K562 (cell line): ENCODE data around the gene POLD3. TPM values are rescaled to one million over a fixed set of nuclear protein-coding genes. Genes with fewer than 3 reads are reported as not detected.

Experiments used
- ATAC-seq: fragments of 200-7000 bp; cut with Tn5 transposase; 3 replicates; pipeline ENCODE4 v1.9.1; 2020; ENCODE audit warnings: moderate library complexity
- BruUV-seq: library from RNA; stranded (reverse); fragments of 400-500 nt; replicated peaks from 2 replicates; lab custom pipeline; 2021; lab: Mats Ljungman, UMichigan
- CTCF ChIA-PET: fragments of 300-600 bp; formaldehyde crosslinking; extraction: SDS; loops from one replicate; lab custom pipeline; 2021; ENCODE audit warnings: low intra/inter-chr PET ratio; lab: Yijun Ruan, JAX
- POLR2A ChIA-PET: fragments of 300-600, 350-650 bp; sonication (Branson Sonifier 250); formaldehyde crosslinking; extraction: SDS; loops from one replicate; lab custom pipeline; 2021; ENCODE audit warnings: antibody characterized with exemption, inconsistent platforms; lab: Yijun Ruan, JAX
- DNase-seq, 4 experiments: peaks; one replicate each; pipeline versions ENCODE4 v3.0.0 to v3.0.0-alpha.2; 2011 to 2018; ENCODE audit warnings: low spot score in 3 of 4, mixed read lengths in 3 of 4; ENCODE audit errors: extremely low read depth in 1 of 4
- FAIRE-seq: peaks from 2 replicates; lab custom pipeline; 2011; peaks lifted over from hg19 to GRCh38; lab: Jason Lieb, UNC
- H2AFZ ChIP-seq: 2 replicates; pipeline ENCODE4 v1.6.0; 2011; ENCODE audit warnings: low read depth, low read length, control low read depth, inconsistent platforms
- H3K27ac ChIP-seq: fragments of 200-600 bp; 3 replicates; pipeline ENCODE4 v1.8.0; 2011; ENCODE audit warnings: low read depth, mild to moderate bottlenecking, control low read depth, inconsistent platforms, low read length, moderate library complexity, mixed read lengths; ENCODE audit errors: extremely low read depth
- H3K27me3 ChIP-seq, 2 experiments: fragments of 300-600 bp in 1 of 2; 2 replicates in 1 of 2; 3 replicates in 1 of 2; pipeline versions ENCODE4 v1.6.0 to v1.8.0; 2011; ENCODE audit warnings: inconsistent platforms in 2 of 2, low read length in 2 of 2, mild to moderate bottlenecking in 1 of 2, mixed read lengths in 1 of 2, moderate library complexity in 1 of 2; ENCODE audit not compliant: control insufficient read depth in 2 of 2, insufficient read depth in 2 of 2
- H3K36me3 ChIP-seq: fragments of 300-600 bp; 3 replicates; pipeline ENCODE4 v1.8.0; 2011; ENCODE audit warnings: mild to moderate bottlenecking, low read length, inconsistent platforms; ENCODE audit not compliant: control insufficient read depth, insufficient read depth
- H3K4me1 ChIP-seq, 2 experiments: fragments of 200-600 bp in 1 of 2; replicated peaks in 1 of 2; 2 replicates in 1 of 2; 3 replicates in 1 of 2; pipeline versions ENCODE4 v1.5.1 to v1.8.0; 2011; ENCODE audit warnings: inconsistent platforms in 2 of 2, low read length in 2 of 2, mild to moderate bottlenecking in 1 of 2, mixed read lengths in 1 of 2, moderate library complexity in 1 of 2; ENCODE audit not compliant: control insufficient read depth in 2 of 2, insufficient read depth in 2 of 2
- H3K4me2 ChIP-seq: 2 replicates; pipeline ENCODE4 v1.6.1; 2011; ENCODE audit warnings: low read length, control low read depth, inconsistent platforms, mixed read lengths; ENCODE audit not compliant: insufficient read depth
- H3K4me3 ChIP-seq: fragments of 200-600 bp; sonication (generic), shearing (Covaris generic); 2 replicates; pipeline ENCODE4 v1.5.1; 2016; ENCODE audit warnings: control low read depth, inconsistent platforms
- H3K79me2 ChIP-seq: fragments of 200-600 bp; 3 replicates; pipeline ENCODE4 v1.8.0; 2011; ENCODE audit warnings: low read length, inconsistent platforms; ENCODE audit not compliant: control insufficient read depth, insufficient read depth
- H3K9ac ChIP-seq, 2 experiments: 2 replicates each; pipeline versions ENCODE4 v1.6.0 to v1.6.1; 2011; ENCODE audit warnings: low read depth in 2 of 2, low read length in 2 of 2, control low read depth in 1 of 2, inconsistent platforms in 1 of 2, mild to moderate bottlenecking in 1 of 2, mixed read lengths in 1 of 2; ENCODE audit not compliant: insufficient read depth in 1 of 2
- H3K9me1 ChIP-seq: one replicate; pipeline ENCODE4 v1.6.0; 2011; ENCODE audit warnings: inconsistent platforms, mild to moderate bottlenecking, low read length, moderate library complexity; ENCODE audit not compliant: control insufficient read depth, insufficient read depth
- H3K9me3 ChIP-seq: replicated peaks from 2 replicates; pipeline ENCODE4 v1.5.1; 2011; ENCODE audit warnings: low read depth, low read length, inconsistent platforms; ENCODE audit not compliant: control insufficient read depth, insufficient read depth
- H4K20me1 ChIP-seq: replicated peaks from 2 replicates; pipeline ENCODE4 v1.6.1; 2011; ENCODE audit warnings: low read length, inconsistent platforms, mixed read lengths; ENCODE audit not compliant: control insufficient read depth, insufficient read depth
- HES1 ChIP-seq: fragments of 450-650 bp; IDR thresholded peaks from 2 replicates; pipeline ENCODE4 v1.6.1; 2016; ENCODE audit warnings: low read depth, mild to moderate bottlenecking, moderate library complexity
- HMGN3 ChIP-seq: IDR thresholded peaks from 2 replicates; pipeline ENCODE4 v1.6.1; 2011; ENCODE audit warnings: borderline replicate concordance, low read depth, mild to moderate bottlenecking, mixed read lengths, low read length; ENCODE audit not compliant: insufficient read length; ENCODE audit errors: extremely low read depth
- NFE2 ChIP-seq: IDR thresholded peaks from 2 replicates; pipeline ENCODE4 v1.6.1; 2014; ENCODE audit warnings: antibody characterized with exemption, low read depth
- TCF7 ChIP-seq: sonication (generic); IDR thresholded peaks from 2 replicates; pipeline ENCODE4 v1.6.1; 2016; ENCODE audit warnings: antibody characterized with exemption, borderline replicate concordance
- ZNF449 ChIP-seq: fragments of 250-450 bp; sonication (Bioruptor Pico); IDR thresholded peaks from 2 replicates; pipeline ENCODE4 v1.8.0; 2022; ENCODE audit warnings: moderate library complexity, mild to moderate bottlenecking, inconsistent platforms
- WGBS: fragments of 100-300 bp; shearing (Covaris generic); methylation state at CpG from one replicate; pipeline ENCODE4 v1.1.6; 2016; ENCODE audit warnings: low coverage, mixed read lengths; ENCODE audit not compliant: insufficient coverage; ENCODE audit errors: missing lambda C conversion rate; 5-methylcytosine and 5-hydroxymethylcytosine counted together
- in situ Hi-C: fragments of 300-500 bp; cut with MboI; formaldehyde crosslinking; loops from 4 replicates; pipeline ENCODE4 v1.15.0; 2018; ENCODE audit warnings: inconsistent platforms, mixed read lengths
- intact Hi-C: fragments of 100-400 bp; cut with micrococcal nuclease; formaldehyde crosslinking; loops from 2 replicates; pipeline ENCODE4 v1.14.2; 2022
- polyA plus RNA-seq, 8 experiments: library from polyadenylated mRNA; depleted of rRNA in 4 of 8; stranded (reverse) in 5 of 8; unstranded in 3 of 8; fragments of >200 nt; fragmentation: Nextera tagmentation in 2 of 8; fragmentation: Illumina TruSeq in 1 of 8; extraction: Ambion mirVana in 2 of 8; extraction: Trizol in 1 of 8; gene quantifications; 2 replicates each; pipeline versions ENCODE4 v1.2.1 to v1.2.3, GENCODE V29; 2011 to 2014; ENCODE audit warnings: inconsistent platforms in 1 of 8, missing spikeins in 1 of 8
- total RNA-seq, 7 experiments: library from RNA; depleted of rRNA in 6 of 7; stranded (reverse); fragments of >200 nt in 6 of 7; fragmentation: Illumina TruSeq in 2 of 7; extraction: Trizol in 2 of 7; gene quantifications; 2 replicates each; pipeline versions ENCODE4 v1.2.1 to v1.2.3, GENCODE V29; 2011 to 2021; ENCODE audit warnings: low replicate concordance in 1 of 7

The POLD3 gene
- total and polyA plus RNA-seq, 9 of the 15 experiments (the other 6 are each of a cell fraction or from before 2014, with no cell fraction given) = 10.6 to 40.1 (median 24.6) TPM

GRCh38 chr11:74683941-74684481 is 91.6 kb downstream of the POLD3 start:
- Histone ChIP-seq H2AFZ (no peak overlapping the region), H3K4me1 (peaks cover 1 to 10% of the 10 kb centered on the region in 2 experiments; a peak in 4 of 5 replicates), H3K4me2 (no peak overlapping the region), H3K4me3 (no peak overlapping the region), H3K9me3 (no peaks in the 10 kb centered on the region), H3K27ac (no peak overlapping the region), H3K36me3 (no peaks in the 10 kb centered on the region), H3K27me3 (no peaks in the 10 kb centered on the region), H3K79me2 (no peaks in the 10 kb centered on the region), H4K20me1 (no peaks in the 10 kb centered on the region), H3K9me1 (no peaks in the 10 kb centered on the region), H3K9ac (no peak overlapping the region)
- DNase-seq (no peak), FAIRE-seq (no peak), ATAC-seq (no peak)
- 56% methylated on average over 12 of the region's 12 CpGs for WGBS
- CTCF ChIA-PET = no interaction called here
- intact Hi-C loops (no loop called here), in situ Hi-C loops (no loop called here)
- no TSS peak for BruUV-seq
- POLR2A ChIA-PET = interaction anchor here (0.6 kb wide), 1 partner anchor 162 kb away, joined by 3 read pairs; no protein-coding TSS in a partner anchor
- TF ChIP-seq NFE2 (no peak), HMGN3 (no peak), ZNF449 (CRISPR knock-in tag) (no peak), TCF7 (no peak), HES1 (no peak)
